SHP77 (cell line): Measurements from ENCODE around the gene SS18L1.

Experiments used
- DNase-seq, 2 experiments: peaks; one replicate each; lab custom pipeline; 2025; lab: John Stamatoyannopoulos, UW

SS18L1 gene

GRCh38 chr20:62171245-62171644 is 27.7 kb downstream of the SS18L1 start:
- no peak for DNase-seq

DNA sequence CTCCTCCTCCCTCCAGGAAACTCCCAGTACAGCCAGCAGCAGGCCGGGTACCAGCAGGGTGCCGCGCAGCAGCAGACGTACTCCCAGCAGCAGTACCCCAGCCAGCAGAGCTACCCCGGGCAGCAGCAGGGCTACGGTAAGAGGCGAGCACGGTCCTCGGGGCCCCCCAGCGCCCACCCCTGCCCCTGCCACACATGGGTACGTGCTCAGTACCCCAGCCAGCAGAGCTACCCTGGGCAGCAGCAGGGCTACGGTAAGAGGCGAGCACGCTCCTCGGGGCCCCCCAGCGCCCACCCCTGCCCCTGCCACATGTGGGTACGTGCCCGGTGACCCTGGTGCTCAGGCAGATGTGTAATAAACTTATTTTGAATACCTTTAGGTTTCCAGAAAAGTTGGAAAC is 29.1 kb downstream of the SS18L1 start:
- DNase-seq: no peak

DNA sequence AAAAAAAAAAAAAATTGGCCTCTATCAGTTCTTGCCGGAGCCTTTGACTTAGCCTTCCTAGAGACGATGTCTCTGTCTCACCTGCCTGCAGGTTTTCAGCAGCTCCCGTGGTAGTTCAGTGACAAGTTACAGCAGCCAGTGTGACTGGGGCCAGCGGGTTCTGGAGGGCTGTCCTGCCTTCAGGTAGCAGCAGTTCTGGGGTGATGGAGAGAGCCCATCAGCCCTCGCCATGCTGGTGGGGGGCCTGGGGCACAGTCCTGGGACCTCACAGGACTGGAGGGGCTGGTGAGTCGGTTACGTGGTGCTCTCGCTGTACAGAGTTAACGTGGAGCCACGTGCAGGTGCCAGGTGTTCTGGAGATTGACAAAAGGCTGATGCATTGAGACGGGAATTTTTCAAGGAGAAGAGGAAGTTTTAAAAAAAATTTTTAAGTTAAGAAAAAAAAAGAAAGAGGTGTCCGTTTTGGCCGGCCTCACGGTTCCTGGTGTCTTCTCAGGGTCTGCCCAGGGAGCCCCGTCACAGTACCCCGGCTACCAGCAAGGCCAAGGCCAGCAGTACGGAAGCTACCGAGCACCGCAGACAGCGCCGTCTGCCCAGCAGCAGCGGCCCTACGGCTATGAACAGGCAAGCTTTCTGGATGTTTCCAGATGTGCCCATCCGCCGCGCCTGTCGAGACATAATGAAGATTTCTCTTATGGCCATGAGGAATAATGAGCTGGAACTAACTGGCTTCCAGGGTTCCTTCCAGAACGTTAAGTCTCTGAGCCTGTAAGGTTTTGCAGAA is 30.6 kb downstream of the SS18L1 start:
- DNase-seq: no peak

GRCh38 chr20:62174870-62175624 is 31.5 kb downstream of the SS18L1 start:
- DNase-seq: no peak

DNA sequence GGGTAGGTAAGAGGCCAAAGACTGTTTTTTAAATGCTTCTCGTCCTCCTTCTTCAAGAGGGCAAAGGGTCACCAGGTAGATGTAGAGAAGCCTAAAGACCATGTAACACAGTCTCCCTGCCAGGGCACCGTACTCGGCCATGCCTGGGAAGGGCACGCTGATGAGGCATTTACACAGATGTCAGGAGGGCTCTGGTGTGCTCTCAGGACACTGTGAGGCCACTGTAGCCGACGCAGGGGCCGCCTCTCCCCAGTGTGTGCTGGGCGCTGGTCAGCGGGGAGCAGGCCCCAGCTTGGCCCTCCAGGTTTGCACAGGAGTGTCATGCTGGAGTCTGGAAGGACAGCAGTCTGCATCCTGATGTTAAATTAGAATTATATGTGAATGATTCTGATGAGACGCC is 32.1 kb downstream of the SS18L1 start:
- no peak for DNase-seq

- no peak for DNase-seq
Observed at GRCh38 chr20:62176866-62177265, 33.3 kb downstream of the SS18L1 start.

DNA sequence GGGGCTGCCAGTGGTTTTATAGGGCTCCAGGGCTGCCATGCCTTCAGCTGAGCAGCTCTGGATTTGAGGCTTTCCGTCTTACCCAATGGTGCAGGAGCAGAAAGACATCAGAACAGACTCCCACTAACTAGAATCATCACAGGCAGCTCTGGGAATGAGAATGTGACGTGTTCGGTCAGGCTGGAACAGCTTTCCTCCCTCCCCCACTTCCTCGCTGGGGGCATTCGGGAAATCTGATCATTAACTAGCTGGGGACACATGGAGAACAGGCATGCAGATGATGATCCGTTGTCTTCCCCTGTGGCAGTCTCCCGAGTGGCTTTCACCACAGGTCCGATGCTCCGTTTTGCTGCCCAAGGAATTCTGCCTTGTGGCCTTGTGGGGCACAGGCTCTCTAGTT is 33.7 kb downstream of the SS18L1 start:
- no peak for DNase-seq

GRCh38 chr20:62178316-62179161 is 35.0 kb downstream of the SS18L1 start:
- DNase-seq: no peak

DNA sequence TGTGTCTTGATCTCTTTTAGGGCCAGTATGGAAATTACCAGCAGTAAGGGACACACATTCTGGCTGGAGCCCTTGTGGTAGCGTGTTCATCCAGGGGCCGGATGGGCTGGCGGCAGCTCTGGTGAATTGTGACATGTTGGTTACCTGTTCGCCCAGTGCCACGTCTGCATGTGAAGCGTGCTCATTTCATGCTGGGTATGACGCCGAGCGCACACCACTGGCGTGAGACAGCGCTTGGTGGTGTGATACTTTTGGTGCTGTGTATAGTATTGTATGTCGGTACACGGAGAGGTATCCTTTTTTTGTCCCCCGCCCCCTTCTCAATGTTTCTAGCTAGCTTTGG is 35.6 kb downstream of the SS18L1 start:
- no peak for DNase-seq

GRCh38 chr20:62181808-62182207 is 38.2 kb downstream of the SS18L1 start:
- DNase-seq: no peak

GRCh38 chr20:62182469-62183425 is 39.2 kb downstream of the SS18L1 start, which contains the start of gene MTG2:
Gene MTG2 (plus strand): TSS chr20:62183028. CDS start chr20:62193421, 10,393 bp downstream.
- peak; percentile 99 to 100 for DNase-seq

GRCh38 chr20:62183426-62184142 is 40.0 kb downstream of the SS18L1 start:
- no peak for DNase-seq

- DNase-seq: no peak
Observed at GRCh38 chr20:62186096-62186426, 42.5 kb downstream of the SS18L1 start.

DNA sequence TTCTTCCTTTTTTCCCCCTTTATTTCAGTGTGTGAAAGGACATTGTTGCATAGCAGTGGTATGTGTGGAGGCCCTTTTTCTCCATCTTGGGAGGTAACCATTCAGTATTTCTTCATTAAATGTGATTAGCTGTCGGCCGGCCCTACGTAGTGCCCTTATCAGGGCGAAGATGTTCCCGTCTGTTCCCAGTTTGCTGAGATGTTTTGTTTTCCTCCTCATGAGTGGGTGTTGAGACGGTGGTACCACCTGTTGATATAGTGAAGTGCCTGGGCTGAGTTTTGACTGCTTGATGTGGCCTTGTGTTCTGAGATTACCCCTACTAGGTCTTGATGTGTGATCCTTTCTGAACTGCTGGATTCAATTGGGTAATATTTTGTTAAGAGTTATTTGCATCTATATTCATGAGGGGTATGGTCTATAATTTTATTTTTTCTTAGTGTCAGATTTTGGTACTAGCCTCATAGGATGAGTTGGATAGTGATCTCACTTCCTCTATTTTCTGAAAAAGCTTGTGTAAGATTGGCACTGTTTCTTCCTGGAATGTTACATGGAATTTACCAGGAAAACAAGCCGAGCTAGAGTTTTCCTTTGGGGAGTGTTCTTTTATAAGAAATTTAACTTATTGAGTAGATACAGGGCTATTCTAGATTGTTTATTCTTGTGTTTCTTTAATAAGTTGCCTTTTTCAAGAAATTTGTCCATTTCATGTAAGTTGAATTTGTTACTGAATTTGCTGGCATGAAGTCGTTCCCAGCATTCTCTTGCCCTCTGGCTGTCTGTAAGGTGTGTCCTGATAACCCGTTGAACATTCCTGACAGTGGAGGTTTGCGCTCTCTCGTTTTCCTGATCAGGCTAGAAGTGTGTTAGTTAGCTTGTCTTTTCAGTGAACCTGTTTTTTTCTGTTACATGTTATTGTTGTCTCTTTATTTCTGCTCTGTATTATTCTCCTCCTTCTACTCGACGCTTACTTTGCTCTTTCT is 43.6 kb downstream of the SS18L1 start:
- no peak for DNase-seq

DNA sequence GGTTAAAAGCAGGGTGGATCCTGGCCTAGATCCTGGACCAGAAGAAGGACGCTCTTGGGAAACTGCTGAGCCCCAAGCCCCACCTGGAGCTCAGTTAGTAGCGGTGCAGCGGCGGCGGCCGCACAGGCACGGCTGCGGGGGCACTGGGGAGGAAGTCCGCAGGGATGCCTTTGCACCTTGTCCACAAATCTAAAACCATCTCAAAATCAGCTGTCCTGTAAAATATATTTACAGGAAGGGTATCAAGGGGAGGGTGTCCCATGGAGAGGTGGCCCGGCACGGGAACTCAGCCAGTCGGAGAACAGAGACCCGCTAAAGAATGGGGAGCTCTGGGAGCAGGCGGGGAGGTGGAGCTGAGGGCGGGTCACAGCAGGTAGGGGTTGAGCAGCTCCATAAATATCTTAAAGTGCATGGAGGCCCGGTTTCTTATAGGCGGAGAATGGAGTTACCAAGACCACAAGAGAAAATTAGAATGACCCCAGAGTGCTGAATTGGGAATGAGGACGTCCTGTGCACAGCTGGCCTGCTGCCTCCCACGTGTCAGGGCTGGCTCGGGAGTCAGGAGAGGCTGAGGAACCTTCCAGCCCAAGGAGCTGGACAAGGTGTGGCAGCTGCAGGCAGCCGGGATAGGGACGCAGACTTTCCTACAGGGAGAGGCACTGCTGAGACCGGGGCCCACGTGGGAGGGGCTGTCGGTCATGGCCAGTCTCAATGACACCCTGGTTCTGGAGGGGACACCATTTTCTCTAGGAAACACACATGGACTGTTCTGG is 47.3 kb downstream of the SS18L1 start:
- DNase-seq: no peak

DNA sequence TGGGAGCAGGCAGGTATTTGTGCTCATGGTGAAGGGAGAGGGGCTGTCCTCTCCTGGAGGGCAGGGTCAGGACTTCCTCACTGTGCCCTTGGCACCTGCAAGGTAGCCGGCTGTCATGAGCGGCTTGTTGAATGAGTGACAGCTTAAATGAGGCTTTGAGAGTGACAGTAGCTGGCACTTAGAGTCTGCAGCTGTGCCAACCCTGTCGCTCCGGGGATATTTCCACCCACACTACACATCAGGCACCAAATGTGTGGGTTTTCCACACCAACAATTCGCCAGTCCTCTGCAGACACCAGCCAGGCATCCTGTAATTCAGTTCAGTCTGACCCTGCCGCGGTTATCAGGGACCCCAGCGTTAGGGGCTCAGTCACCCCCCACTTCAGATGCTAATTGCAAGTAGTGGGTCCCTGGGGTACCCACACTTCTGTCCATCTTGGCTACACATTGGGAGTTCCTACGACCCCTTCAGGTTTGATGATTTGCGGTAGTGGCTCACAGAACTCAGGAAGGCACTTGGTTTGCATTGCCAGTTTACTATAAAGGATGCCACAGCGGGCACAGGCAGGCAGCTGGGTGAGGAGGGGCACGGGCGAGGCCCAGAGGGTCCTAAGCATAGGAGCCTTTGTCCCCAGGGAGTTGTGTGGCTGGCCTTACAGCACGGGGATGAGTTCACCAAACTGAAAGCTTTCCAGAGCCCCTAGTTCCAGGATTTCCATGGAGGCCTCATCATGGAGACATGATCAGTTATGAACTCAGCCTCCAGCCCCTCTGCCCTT is 48.4 kb downstream of the SS18L1 start:
- no peak for DNase-seq

- DNase-seq: no peak
Observed at GRCh38 chr20:62192635-62193034, 49.1 kb downstream of the SS18L1 start.
